ENCODE results near the gene IFT122. TPM values are rescaled to one million over a fixed set of nuclear protein-coding genes. Genes with fewer than 3 reads are reported as not detected.
A peak's percentile ranks its signal among the peaks of the same experiment; 100 is the strongest.

Gene IFT122
- total RNA-seq, 2 experiments from 2014 or later: 21.6 to 37.0 TPM

- no peak overlapping the region for H3K27ac ChIP-seq (ENCODE audit: low read depth, low read length, poor library complexity, severe bottlenecking)
- no peak for DNase-seq (ENCODE audit: low spot score)
- POLR2A ChIA-PET: no interaction called here
- no peaks in the 10 kb centered on the region for H3K9me2 ChIP-seq (ENCODE audit: insufficient read depth, low read length)
- H3K4me1 ChIP-seq (ENCODE audit: insufficient read depth, low read length, poor library complexity, severe bottlenecking): peaks cover 12% of the 10 kb centered on the region
- BruUV-seq (replicated peaks): no TSS peak
- H3K79me2 ChIP-seq (ENCODE audit: insufficient read depth, low read depth, low read length): no peaks in the 10 kb centered on the region
- no peak overlapping the region for H3K4me3 ChIP-seq (ENCODE audit: low read depth, low read length, poor library complexity, severe bottlenecking)
- CTCF ChIA-PET (ENCODE audit: unreplicated experiment): no interaction called here
- no peak overlapping the region for H2AFZ ChIP-seq (ENCODE audit: low read length)
- no peaks in the 10 kb centered on the region for H3K36me3 ChIP-seq (ENCODE audit: insufficient read depth, low read length)
- intact Hi-C loops (cut with micrococcal nuclease; ENCODE audit: unreplicated experiment): no loop called here
- no peaks in the 10 kb centered on the region for H4K20me1 ChIP-seq (ENCODE audit: insufficient read depth, low read length)
- no peak for TF ChIP-seq EZH2phosphoT487 (IDR thresholded peaks at IDR 0.05; ENCODE audit: borderline replicate concordance, low read depth, low read length)
- TF ChIP-seq CTCF (conservative IDR thresholded peaks at IDR 0.05; ENCODE audit: low read length): no peak
- H3K9me3 ChIP-seq (ENCODE audit: low read length): no peaks in the 10 kb centered on the region
- no peak overlapping the region for H3K4me2 ChIP-seq (ENCODE audit: low read length)
These were observed 84.1 kb downstream of the IFT122 start for GRCh38 chr3:129524081-129524480.

GRCh38 chr3:129525341-129525968 lies 85.4 kb downstream of the IFT122 start:
- ChIA-PET CTCF (ENCODE audit: unreplicated experiment) (no interaction called here), POLR2A (interaction anchor here (0.6 to 1.3 kb wide), 6 partner anchors 33 to 940 kb away, joined by 3 to 4 read pairs (median 3); no protein-coding TSS in a partner anchor)
- H4K20me1 ChIP-seq (ENCODE audit: insufficient read depth, low read length): no peaks in the 10 kb centered on the region
- TF ChIP-seq CTCF (conservative IDR thresholded peaks at IDR 0.05; ENCODE audit: low read length) (no peak), EZH2phosphoT487 (IDR thresholded peaks at IDR 0.05; ENCODE audit: borderline replicate concordance, low read depth, low read length) (no peak)
- H3K27ac ChIP-seq (ENCODE audit: low read depth, low read length, poor library complexity, severe bottlenecking): no peak overlapping the region
- H3K4me2 ChIP-seq (ENCODE audit: low read length): no peak overlapping the region
- no TSS peak for BruUV-seq (replicated peaks)
- peaks cover 12% of the 10 kb centered on the region for H3K4me1 ChIP-seq (ENCODE audit: insufficient read depth, low read length, poor library complexity, severe bottlenecking)
- H3K9me2 ChIP-seq (ENCODE audit: insufficient read depth, low read length): no peaks in the 10 kb centered on the region
- H3K9me3 ChIP-seq (ENCODE audit: low read length): no peaks in the 10 kb centered on the region
- peak overlapping the region; percentile 90; the same call in 1 of the 2 replicates for H2AFZ ChIP-seq (ENCODE audit: low read length)
- no peak overlapping the region for H3K4me3 ChIP-seq (ENCODE audit: low read depth, low read length, poor library complexity, severe bottlenecking)
- no peaks in the 10 kb centered on the region for H3K79me2 ChIP-seq (ENCODE audit: insufficient read depth, low read depth, low read length)
- H3K36me3 ChIP-seq (ENCODE audit: insufficient read depth, low read length): no peaks in the 10 kb centered on the region
- DNase-seq (ENCODE audit: low spot score): no peak
- intact Hi-C loops (cut with micrococcal nuclease; ENCODE audit: unreplicated experiment): no loop called here

- POLR2A ChIA-PET: interaction anchor here (0.6 to 1.3 kb wide), 6 partner anchors 33 to 271 kb away, joined by 3 to 6 read pairs (median 4); no protein-coding TSS in a partner anchor
- Histone ChIP-seq H3K79me2 (ENCODE audit: insufficient read depth, low read depth, low read length) (no peaks in the 10 kb centered on the region), H3K36me3 (ENCODE audit: insufficient read depth, low read length) (no peaks in the 10 kb centered on the region), H3K4me1 (ENCODE audit: insufficient read depth, low read length, poor library complexity, severe bottlenecking) (peaks cover 12% of the 10 kb centered on the region), H3K4me3 (ENCODE audit: low read depth, low read length, poor library complexity, severe bottlenecking) (no peak overlapping the region), H3K4me2 (ENCODE audit: low read length) (peak overlapping the region; percentile 63), H4K20me1 (ENCODE audit: insufficient read depth, low read length) (no peaks in the 10 kb centered on the region), H3K27ac (ENCODE audit: low read depth, low read length, poor library complexity, severe bottlenecking) (peak overlapping the region; percentile 35), H3K9me2 (ENCODE audit: insufficient read depth, low read length) (no peaks in the 10 kb centered on the region), H3K9me3 (ENCODE audit: low read length) (no peaks in the 10 kb centered on the region), H2AFZ (ENCODE audit: low read length) (peak overlapping the region; percentile 90)
- CTCF ChIA-PET (ENCODE audit: unreplicated experiment): no interaction called here
- BruUV-seq (replicated peaks): no TSS peak
- peak; percentile 80 for DNase-seq (ENCODE audit: low spot score)
- intact Hi-C loops (cut with micrococcal nuclease; ENCODE audit: unreplicated experiment): no loop called here
- TF ChIP-seq EZH2phosphoT487 (IDR thresholded peaks at IDR 0.05; ENCODE audit: borderline replicate concordance, low read depth, low read length): no peak
- TF ChIP-seq CTCF (conservative IDR thresholded peaks at IDR 0.05; ENCODE audit: low read length): no peak
These were observed 86.3 kb downstream of the IFT122 start for GRCh38 chr3:129526121-129526900.
